Peyer's patch (tissue), 4 donors: ENCODE measurements around the gene CHKA.

Experiments used
- POLR2A ChIP-seq, 2 donors: fragments of 450-650 bp; IDR thresholded peaks; one replicate each; pipeline ENCODE4 v1.5.1; 2017; ENCODE audit warnings: antibody characterized with exemption in 2 of 2, mild to moderate bottlenecking in 2 of 2, moderate library complexity in 2 of 2
- TF ChIP-seq, protein P1 (sequence below), 6 experiments: fragments of 450-650 bp in 4 of 6; fragments of 200-600 bp in 2 of 6; sonication (generic) in 1 of 6; IDR thresholded peaks; one replicate each; pipeline ENCODE4 v1.5.1; 2017 to 2019; ENCODE audit warnings: antibody characterized with exemption in 6 of 6, mild to moderate bottlenecking in 3 of 6, moderate library complexity in 1 of 6

DNA sequence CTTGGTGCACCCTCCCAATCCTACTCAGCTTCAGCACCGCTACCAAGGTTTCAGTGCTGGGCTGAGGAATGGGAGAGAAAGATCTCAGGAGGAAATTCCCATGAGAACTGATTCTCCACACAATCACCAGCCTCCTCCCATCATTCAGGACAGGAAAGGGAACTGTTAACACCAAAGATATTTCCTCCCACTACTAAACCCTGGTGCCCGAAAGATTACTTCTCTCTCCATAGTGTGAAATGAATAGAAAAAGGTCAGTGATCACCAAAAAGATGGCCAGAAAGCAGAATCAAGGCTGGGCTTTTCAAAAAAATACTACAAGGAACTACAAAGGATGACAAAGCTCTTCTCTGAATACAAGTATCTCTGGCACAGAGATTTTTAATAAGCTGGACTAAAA is 56.3 kb downstream of the CHKA start:
- TF ChIP-seq, protein P1, sequence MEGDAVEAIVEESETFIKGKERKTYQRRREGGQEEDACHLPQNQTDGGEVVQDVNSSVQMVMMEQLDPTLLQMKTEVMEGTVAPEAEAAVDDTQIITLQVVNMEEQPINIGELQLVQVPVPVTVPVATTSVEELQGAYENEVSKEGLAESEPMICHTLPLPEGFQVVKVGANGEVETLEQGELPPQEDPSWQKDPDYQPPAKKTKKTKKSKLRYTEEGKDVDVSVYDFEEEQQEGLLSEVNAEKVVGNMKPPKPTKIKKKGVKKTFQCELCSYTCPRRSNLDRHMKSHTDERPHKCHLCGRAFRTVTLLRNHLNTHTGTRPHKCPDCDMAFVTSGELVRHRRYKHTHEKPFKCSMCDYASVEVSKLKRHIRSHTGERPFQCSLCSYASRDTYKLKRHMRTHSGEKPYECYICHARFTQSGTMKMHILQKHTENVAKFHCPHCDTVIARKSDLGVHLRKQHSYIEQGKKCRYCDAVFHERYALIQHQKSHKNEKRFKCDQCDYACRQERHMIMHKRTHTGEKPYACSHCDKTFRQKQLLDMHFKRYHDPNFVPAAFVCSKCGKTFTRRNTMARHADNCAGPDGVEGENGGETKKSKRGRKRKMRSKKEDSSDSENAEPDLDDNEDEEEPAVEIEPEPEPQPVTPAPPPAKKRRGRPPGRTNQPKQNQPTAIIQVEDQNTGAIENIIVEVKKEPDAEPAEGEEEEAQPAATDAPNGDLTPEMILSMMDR (IDR thresholded peaks at IDR 0.05): no peak
- TF ChIP-seq POLR2A (IDR thresholded peaks at IDR 0.05): no peak
